ENCODE measurements around the gene SDK1.

Gene SDK1

GRCh38 chr7:4103352-4104091 is 802.5 kb downstream of the SDK1 start:
- DNase-seq (ENCODE audit: low read depth) = no peak
- TF ChIP-seq, protein P1, sequence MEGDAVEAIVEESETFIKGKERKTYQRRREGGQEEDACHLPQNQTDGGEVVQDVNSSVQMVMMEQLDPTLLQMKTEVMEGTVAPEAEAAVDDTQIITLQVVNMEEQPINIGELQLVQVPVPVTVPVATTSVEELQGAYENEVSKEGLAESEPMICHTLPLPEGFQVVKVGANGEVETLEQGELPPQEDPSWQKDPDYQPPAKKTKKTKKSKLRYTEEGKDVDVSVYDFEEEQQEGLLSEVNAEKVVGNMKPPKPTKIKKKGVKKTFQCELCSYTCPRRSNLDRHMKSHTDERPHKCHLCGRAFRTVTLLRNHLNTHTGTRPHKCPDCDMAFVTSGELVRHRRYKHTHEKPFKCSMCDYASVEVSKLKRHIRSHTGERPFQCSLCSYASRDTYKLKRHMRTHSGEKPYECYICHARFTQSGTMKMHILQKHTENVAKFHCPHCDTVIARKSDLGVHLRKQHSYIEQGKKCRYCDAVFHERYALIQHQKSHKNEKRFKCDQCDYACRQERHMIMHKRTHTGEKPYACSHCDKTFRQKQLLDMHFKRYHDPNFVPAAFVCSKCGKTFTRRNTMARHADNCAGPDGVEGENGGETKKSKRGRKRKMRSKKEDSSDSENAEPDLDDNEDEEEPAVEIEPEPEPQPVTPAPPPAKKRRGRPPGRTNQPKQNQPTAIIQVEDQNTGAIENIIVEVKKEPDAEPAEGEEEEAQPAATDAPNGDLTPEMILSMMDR (conservative IDR thresholded peaks at IDR 0.05; ENCODE audit: low read length) = no peak
- no peak overlapping the region for H3K4me3 ChIP-seq (ENCODE audit: low read length)

GRCh38 chr7:4107839-4108238 is 806.8 kb downstream of the SDK1 start:
- H3K4me3 ChIP-seq (ENCODE audit: low read length) = no peak overlapping the region
- no peak for DNase-seq (ENCODE audit: low read depth)
- TF ChIP-seq, protein P1 (conservative IDR thresholded peaks at IDR 0.05; ENCODE audit: low read length) = no peak

GRCh38 chr7:4108951-4109350 is 807.9 kb downstream of the SDK1 start:
- TF ChIP-seq, protein P1 (conservative IDR thresholded peaks at IDR 0.05; ENCODE audit: low read length) = no peak

DNA sequence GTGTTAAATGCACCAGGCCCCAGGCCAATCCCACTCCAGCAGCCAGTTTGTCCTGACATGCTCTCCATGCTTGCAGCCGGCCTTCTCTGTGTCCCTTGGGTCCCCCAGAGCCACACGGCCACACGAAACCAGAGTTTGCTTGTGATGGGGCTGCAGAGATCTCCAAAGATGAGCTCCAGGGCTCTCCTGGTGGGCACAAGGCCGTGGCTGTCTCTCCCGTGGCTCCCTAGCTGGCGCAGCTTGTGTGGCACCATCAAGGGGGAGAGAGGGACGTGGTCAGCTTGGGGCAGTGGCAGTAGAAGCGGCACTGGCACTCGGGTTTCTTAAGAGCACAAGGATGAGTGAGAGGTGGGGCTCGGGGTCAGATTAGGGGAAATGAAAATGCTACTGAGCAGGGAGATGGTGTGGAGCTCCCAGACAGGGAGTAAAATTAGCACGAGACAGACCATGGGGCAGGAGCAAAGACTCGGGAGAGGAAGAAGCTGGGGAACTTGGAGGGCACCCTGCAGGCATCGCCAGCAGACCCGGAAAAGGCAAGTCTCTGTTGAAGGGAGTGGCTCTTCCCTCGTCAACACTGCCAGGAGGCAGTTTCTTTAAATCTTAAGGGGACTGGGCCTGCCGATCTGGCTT is 808.5 kb downstream of the SDK1 start:
- no peak for DNase-seq (ENCODE audit: low read depth)
- no peak overlapping the region for H3K4me3 ChIP-seq (ENCODE audit: low read length)
- TF ChIP-seq, protein P1 (conservative IDR thresholded peaks at IDR 0.05; ENCODE audit: low read length) = no peak

More at GRCh38 chr7:4108951-4109350, 807.9 kb downstream of the SDK1 start:
- H3K4me3 ChIP-seq (ENCODE audit: low read length) = no peak overlapping the region
- no peak for DNase-seq (ENCODE audit: low read depth)

DNA sequence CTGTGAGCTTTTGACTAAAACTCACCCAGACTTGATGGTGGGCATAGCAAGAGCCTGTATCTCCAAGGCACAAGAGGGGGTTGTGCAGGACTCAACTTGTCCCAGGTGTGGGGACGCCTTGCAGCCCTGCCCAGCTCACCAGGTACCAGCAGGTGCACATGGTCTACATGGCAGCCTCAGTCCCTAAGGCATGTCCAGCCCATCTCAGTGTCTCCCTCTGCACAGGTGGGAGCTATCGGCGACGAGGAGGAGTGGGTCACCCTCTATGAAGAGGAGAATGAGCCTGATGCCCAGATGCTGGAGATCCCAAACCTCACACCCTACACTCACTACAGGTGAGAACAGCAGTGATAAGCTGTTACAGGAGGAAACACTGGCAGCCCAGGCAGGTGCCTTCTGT is 809.4 kb downstream of the SDK1 start:
- no peak for DNase-seq (ENCODE audit: low read depth)
- TF ChIP-seq, protein P1 (conservative IDR thresholded peaks at IDR 0.05; ENCODE audit: low read length) = no peak
- no peak overlapping the region for H3K4me3 ChIP-seq (ENCODE audit: low read length)

GRCh38 chr7:4111166-4111565 is 810.1 kb downstream of the SDK1 start:
- no peak for DNase-seq (ENCODE audit: low read depth)
- TF ChIP-seq, protein P1 (conservative IDR thresholded peaks at IDR 0.05; ENCODE audit: low read length) = no peak
- H3K4me3 ChIP-seq (ENCODE audit: low read length) = no peak overlapping the region

DNA sequence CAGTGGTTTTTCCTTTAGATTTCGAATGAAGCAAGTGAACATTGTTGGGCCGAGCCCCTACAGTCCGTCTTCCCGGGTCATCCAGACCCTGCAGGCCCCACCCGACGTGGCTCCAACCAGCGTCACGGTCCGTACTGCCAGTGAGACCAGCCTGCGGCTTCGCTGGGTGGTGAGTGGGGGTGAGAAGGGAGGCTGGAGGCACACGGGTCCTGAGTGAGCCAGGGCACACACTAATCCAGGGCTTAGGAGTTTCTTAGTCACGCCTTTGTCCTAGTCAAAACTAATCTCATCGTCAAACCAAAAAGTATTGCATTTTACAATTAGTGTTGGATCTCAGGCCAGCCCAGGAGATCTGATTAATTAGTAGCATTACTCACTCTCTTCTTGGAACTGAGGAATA is 812.2 kb downstream of the SDK1 start:
- no peak for DNase-seq (ENCODE audit: low read depth)
- TF ChIP-seq, protein P1 (conservative IDR thresholded peaks at IDR 0.05; ENCODE audit: low read length) = no peak
- no peak overlapping the region for H3K4me3 ChIP-seq (ENCODE audit: low read length)

All from AG10803 (cell line).